ENCODE measurements around the gene KIRREL3.

The KIRREL3 gene

DNA sequence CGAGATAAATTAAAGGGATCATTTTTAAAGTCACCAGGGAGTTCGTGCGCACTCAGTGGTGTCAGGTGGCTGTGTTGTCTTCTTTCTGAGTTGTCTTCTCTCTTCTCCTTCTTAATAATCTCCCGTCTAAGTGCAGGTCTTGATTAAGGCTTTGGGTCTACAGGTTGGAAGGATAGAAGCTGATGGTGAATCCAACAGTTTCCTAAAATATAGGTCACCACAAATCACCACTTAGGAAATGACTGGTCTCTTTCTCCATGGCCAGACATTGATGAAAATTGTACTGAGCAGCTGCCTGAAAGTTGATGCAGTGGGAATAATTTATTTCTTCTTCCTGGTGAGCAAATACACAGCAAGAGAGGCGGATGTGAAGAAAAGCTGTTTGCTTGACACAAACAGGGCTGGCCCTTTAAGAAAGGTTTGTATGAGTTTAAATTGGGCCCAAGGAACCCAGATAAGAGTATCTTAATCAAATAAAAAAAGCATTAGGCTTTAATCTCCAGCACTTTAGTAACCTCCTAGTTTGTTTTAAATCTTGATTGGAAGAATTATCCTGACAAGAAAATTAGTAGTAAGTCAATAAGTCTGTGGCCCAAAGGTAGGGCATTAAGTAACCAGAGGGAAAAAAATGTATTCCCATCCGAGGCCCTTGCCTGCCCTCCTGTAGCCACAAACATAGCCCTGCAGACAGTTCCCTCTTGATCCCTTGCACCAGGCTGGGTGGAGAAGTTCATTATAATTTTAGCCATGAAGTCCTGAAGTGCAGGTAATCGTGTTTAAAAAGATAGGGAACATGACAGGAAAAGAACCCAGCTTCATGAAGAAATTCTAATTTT is 245.8 kb downstream of the KIRREL3 start:
- TF ChIP-seq CTCF (IDR thresholded peaks at IDR 0.05; ENCODE audit: insufficient read depth, low read length, poor library complexity, severe bottlenecking): no peak
- Histone ChIP-seq H3K4me3 (replicated peaks; ENCODE audit: low read depth, low read length) (no peak overlapping the region), H3K36me3 (ENCODE audit: control insufficient read depth, insufficient read depth, low read length) (no peaks in the 10 kb centered on the region), H3K27me3 (replicated peaks; ENCODE audit: control insufficient read depth, insufficient read depth, low read length) (no peaks in the 10 kb centered on the region)
- no peak for DNase-seq (ENCODE audit: extremely low read depth, insufficient read length)

- no peaks in the 10 kb centered on the region for H3K27me3 ChIP-seq (replicated peaks; ENCODE audit: control insufficient read depth, insufficient read depth, low read length)
- no peak for TF ChIP-seq CTCF (IDR thresholded peaks at IDR 0.05; ENCODE audit: insufficient read depth, low read length, poor library complexity, severe bottlenecking)
- no peaks in the 10 kb centered on the region for H3K36me3 ChIP-seq (ENCODE audit: control insufficient read depth, insufficient read depth, low read length)
- H3K4me3 ChIP-seq (replicated peaks; ENCODE audit: low read depth, low read length): no peak overlapping the region
- DNase-seq (ENCODE audit: extremely low read depth, insufficient read length): no peak
Measured at GRCh38 chr11:126753990-126754389, 246.6 kb downstream of the KIRREL3 start.

DNA sequence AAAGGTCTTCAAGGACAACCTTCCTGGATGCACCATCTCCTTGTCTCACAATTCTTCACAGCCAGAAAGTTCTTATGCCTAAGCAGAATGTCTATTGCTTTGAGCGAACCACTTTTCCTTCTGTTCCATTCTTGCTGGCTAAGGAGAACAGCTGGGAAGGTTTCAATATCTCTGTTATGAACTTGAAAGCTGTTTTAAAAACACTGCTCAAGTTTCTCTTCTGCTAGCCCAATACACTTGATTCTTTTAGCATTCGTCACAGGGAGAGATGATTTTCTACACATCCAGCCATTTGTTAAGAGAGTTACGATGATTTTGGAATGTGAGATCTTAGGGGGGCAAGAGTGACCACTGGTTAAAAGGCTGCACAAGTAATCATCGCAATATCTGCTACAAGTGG is 249.3 kb downstream of the KIRREL3 start:
- no peak for TF ChIP-seq CTCF (IDR thresholded peaks at IDR 0.05; ENCODE audit: insufficient read depth, low read length, poor library complexity, severe bottlenecking)
- no peak for DNase-seq (ENCODE audit: extremely low read depth, insufficient read length)
- H3K27me3 ChIP-seq (replicated peaks; ENCODE audit: control insufficient read depth, insufficient read depth, low read length): no peaks in the 10 kb centered on the region

GRCh38 chr11:126748793-126749192 is 251.8 kb downstream of the KIRREL3 start:
- Histone ChIP-seq H3K4me3 (replicated peaks; ENCODE audit: low read depth, low read length) (no peak overlapping the region), H3K36me3 (ENCODE audit: control insufficient read depth, insufficient read depth, low read length) (no peaks in the 10 kb centered on the region), H3K27me3 (replicated peaks; ENCODE audit: control insufficient read depth, insufficient read depth, low read length) (no peaks in the 10 kb centered on the region; the same call in 1 of the 2 replicates)
- no peak for DNase-seq (ENCODE audit: extremely low read depth, insufficient read length)
- TF ChIP-seq CTCF (IDR thresholded peaks at IDR 0.05; ENCODE audit: insufficient read depth, low read length, poor library complexity, severe bottlenecking): no peak

More for the DNA sequence above, 249.3 kb downstream of the KIRREL3 start:
- Histone ChIP-seq H3K4me3 (replicated peaks; ENCODE audit: low read depth, low read length) (no peak overlapping the region), H3K36me3 (ENCODE audit: control insufficient read depth, insufficient read depth, low read length) (no peaks in the 10 kb centered on the region)

DNA sequence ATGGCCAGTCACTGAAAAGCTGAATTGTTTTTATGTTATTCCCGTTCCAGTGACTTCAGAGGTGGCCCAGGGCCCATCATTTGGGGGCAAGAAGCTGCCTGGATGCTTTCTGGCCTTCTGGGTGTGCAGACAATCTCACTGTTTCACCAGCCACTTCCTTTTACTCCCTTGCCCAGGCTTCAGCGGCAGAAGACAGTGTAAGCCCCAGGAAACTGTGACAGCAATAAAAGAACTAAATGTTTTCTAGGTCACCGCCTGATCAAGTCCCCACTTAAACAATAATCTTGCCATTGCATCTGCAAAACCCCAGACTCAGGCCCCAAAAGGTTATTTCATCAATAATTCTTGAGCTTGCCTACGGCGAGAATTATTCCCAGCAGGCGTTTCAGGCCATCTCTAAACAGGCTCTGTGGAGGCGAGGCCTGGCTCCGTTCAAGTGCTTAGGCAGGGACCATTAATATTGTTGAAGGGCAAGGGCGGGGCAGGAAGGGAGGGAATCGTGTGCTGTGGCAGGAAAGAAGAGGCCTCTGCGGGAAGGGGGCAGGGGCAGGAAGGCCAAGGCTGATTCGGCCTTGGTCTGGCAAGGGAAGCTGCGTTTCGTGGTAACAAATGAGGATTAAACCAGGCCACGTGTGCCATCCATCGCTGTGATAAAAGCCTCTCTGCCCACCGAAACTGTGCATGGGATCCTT is 252.3 kb downstream of the KIRREL3 start:
- no peak for TF ChIP-seq CTCF (IDR thresholded peaks at IDR 0.05; ENCODE audit: insufficient read depth, low read length, poor library complexity, severe bottlenecking)
- Histone ChIP-seq H3K36me3 (ENCODE audit: control insufficient read depth, insufficient read depth, low read length) (no peaks in the 10 kb centered on the region), H3K4me3 (replicated peaks; ENCODE audit: low read depth, low read length) (no peak overlapping the region), H3K27me3 (replicated peaks; ENCODE audit: control insufficient read depth, insufficient read depth, low read length) (no peaks in the 10 kb centered on the region; the same call in 1 of the 2 replicates)
- DNase-seq (ENCODE audit: extremely low read depth, insufficient read length): no peak
